ENCODE measurements around the gene STAG3. TPM values are rescaled to one million over a fixed set of nuclear protein-coding genes. Genes with fewer than 3 reads are reported as not detected.

STAG3 gene
- total and polyA plus RNA-seq, 9 of the 15 experiments (the other 6 are each of a cell fraction or from before 2014, with no cell fraction given), result 0.54 to 2.5 (median 1.7) TPM

- TF ChIP-seq ZNF609 (CRISPR knock-in tag; IDR thresholded peaks at IDR 0.05; ENCODE audit: borderline replicate concordance) (no peak), HCFC1 (IDR thresholded peaks at IDR 0.05; ENCODE audit: low read depth, low read length) (no peak), CBX3 (IDR thresholded peaks at IDR 0.05; ENCODE audit: borderline replicate concordance in 1 of 2, low read length in 2 of 2) (no peak), ZBTB40 (IDR thresholded peaks at IDR 0.05) (no peak), ZBTB40 (CRISPR knock-in tag; IDR thresholded peaks at IDR 0.05) (no peak), EP300 (IDR thresholded peaks at IDR 0.05; ENCODE audit: low read length) (no peak), ZNF740 (CRISPR knock-in tag; IDR thresholded peaks at IDR 0.05) (peak; percentile 60; the same call in 1 of the 2 replicates), ZNF740 (tag; IDR thresholded peaks at IDR 0.05) (no peak), ZNF561 (CRISPR knock-in tag; conservative IDR thresholded peaks at IDR 0.05) (no peak), ZNF79 (CRISPR knock-in tag; IDR thresholded peaks at IDR 0.05; ENCODE audit: low read depth) (no peak), MEF2D (tag; conservative IDR thresholded peaks at IDR 0.05; ENCODE audit: low read depth) (no peak)
Measured at GRCh38 chr7:100170101-100170897, 7.4 kb upstream of the STAG3 start (continued).

All from K562 (cell line).